HG03575 (cell line): ENCODE results near the gene PWWP2B.

Source experiments
- ATAC-seq: cut with Tn5 transposase; IDR thresholded peaks from one replicate; pipeline ENCODE4 v1.9.1; 2021; ENCODE audit not compliant: unreplicated experiment, insufficient number of reproducible peaks, low FRiP score; ENCODE audit errors: extremely low read depth

The PWWP2B gene

GRCh38 chr10:132459301-132460003 lies 62.5 kb downstream of the PWWP2B start:
- no peak for ATAC-seq

GRCh38 chr10:132460071-132460470 lies 63.1 kb downstream of the PWWP2B start:
- no peak for ATAC-seq

- no peak for ATAC-seq
Observed at GRCh38 chr10:132460691-132461090, 63.7 kb downstream of the PWWP2B start.

- ATAC-seq = no peak
Observed at GRCh38 chr10:132461103-132461682, 64.2 kb downstream of the PWWP2B start.

GRCh38 chr10:132461683-132462231 lies 64.8 kb downstream of the PWWP2B start:
- no peak for ATAC-seq

GRCh38 chr10:132462463-132463332 lies 65.7 kb downstream of the PWWP2B start:
- no peak for ATAC-seq

- ATAC-seq = no peak
Observed at GRCh38 chr10:132463333-132464255, 66.6 kb downstream of the PWWP2B start.

- ATAC-seq = no peak
Observed at GRCh38 chr10:132464256-132465192, 67.5 kb downstream of the PWWP2B start.

GRCh38 chr10:132465193-132465888 lies 68.3 kb downstream of the PWWP2B start:
- ATAC-seq = no peak

- no peak for ATAC-seq
Observed at GRCh38 chr10:132465889-132466519, 69.0 kb downstream of the PWWP2B start.

GRCh38 chr10:132466520-132467463 lies 69.8 kb downstream of the PWWP2B start:
- ATAC-seq = no peak
